ENCODE measurements around the gene FOXA1. TPM values are rescaled to one million over a fixed set of nuclear protein-coding genes. Genes with fewer than 3 reads are reported as not detected.

The FOXA1 gene
- not detected in 2 replicates for total RNA-seq

GRCh38 chr14:37594971-37595808, at the start of gene FOXA1, which contains the start of gene TTC6:
FOXA1 (minus strand) TSS chr14:37595249; CDS start chr14:37594972, 277 bp downstream.
TTC6 (plus strand) TSS chr14:37595629; CDS start chr14:37622065, 26,436 bp downstream.
- intact Hi-C loops (cut with micrococcal nuclease): loop anchor here (5.0 kb wide), 6 partner anchors 277 to 1083 kb away; partner anchors contain the start of gene NKX2-1

DNA sequence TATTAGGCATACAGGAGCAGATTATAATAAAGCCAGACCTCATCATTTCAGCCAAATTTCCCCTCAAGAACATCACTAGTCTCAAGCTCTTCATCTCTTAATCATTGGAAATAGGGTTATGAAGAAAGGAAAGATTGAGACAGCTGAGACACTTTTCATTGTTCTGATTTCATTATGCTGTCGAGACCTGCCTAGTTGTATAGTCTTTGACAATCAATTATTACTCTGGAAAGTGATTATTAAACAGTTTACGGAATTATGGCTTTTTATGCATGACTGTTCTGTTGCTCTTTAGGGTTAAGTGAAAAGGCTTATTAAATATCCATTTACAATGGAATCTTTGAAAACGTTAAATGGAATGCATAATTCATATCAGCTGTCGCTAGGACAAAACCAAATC, 48.7 kb upstream of the FOXA1 start:
- intact Hi-C loops (cut with micrococcal nuclease): no loop called here

GRCh38 chr14:37642125-37642524, 47.1 kb upstream of the FOXA1 start:
- intact Hi-C loops (cut with micrococcal nuclease): no loop called here

DNA sequence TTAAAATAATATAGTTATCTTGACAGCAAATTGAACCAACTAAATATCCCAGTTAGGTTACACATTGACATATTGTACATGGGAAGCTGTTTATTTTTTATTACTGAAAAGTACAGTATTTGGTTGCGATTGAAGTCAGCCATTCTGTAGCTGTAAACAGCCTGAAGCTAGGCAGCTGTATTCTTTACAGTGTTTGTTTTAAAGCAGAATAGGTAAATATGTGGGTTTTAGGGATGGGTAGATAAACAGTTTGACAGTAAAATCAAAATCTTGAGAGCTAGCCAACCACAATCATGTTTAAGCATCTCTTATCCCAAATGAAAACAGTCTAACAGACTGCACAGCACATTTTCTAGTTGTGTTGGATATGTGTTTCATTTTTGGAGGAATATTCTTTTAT, 46.1 kb upstream of the FOXA1 start:
- intact Hi-C loops (cut with micrococcal nuclease): no loop called here

DNA sequence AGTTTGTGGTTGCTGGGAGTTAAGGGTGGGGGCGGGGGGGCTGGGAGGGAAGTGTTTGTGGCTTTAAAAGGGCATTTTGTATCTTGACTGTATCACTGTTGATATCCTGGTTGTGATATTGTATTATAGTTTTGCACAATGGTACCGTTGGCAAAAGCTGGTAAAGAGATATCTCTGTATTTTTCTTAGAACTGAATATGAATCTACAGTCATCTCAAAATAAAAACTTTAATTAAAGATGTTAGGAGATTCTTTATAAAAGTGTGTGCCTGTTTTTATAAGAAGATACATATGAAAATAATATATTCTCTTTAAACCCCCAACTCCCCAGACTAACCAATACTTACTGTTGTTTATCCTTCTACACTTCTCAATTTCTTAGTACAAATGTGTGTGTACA, 43.5 kb upstream of the FOXA1 start:
- intact Hi-C loops (cut with micrococcal nuclease): no loop called here

GRCh38 chr14:37637341-37637740, 42.3 kb upstream of the FOXA1 start:
- intact Hi-C loops (cut with micrococcal nuclease): no loop called here

- intact Hi-C loops (cut with micrococcal nuclease): no loop called here
These were observed 30.8 kb upstream of the FOXA1 start for GRCh38 chr14:37625597-37626595.

DNA sequence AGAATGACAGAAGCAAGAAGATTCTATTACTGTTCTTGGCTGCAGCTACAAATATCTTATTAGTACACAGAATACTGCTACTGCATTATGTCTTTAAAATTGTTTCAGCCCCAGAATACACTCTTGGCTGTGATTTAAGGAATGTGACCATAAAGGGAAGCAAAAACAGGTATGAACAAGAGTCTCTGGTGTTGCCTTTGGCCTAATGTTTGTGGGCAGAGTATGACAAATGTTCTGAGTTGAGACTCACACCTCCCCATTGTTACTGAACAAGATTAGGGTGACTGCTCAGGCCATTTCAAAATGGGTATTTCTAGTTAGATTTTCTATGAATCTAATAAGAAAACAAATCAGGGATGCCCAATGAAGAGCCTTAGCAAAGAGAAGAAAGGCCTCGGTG, 28.9 kb upstream of the FOXA1 start:
- intact Hi-C loops (cut with micrococcal nuclease): no loop called here

DNA sequence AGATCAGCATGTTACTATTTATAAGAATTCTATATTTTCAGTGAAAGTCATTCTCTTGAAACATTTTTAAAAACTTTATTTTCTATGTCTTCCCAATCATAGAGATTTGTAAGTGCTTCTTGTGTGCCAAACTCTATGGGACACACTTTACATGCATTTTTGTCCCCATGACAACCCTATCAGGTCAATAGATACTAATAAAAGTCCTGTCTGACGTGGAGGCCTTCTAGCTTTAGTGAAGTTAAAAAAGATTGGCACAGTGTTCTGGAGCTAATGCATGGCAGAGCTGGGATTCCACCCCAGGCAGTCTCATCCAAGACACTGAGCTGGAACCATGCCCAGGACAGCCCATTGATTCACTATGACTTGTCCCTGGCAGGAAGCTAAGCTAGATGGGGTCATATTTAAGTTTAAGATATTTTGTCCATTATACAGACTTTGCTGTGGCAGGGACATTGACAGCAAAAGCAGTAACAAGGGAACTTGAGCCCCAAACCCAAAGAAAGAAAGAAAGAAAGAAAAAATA, 28.4 kb upstream of the FOXA1 start:
- intact Hi-C loops (cut with micrococcal nuclease): no loop called here

- intact Hi-C loops (cut with micrococcal nuclease): no loop called here
These were observed 27.3 kb upstream of the FOXA1 start for GRCh38 chr14:37622231-37622923.

- intact Hi-C loops (cut with micrococcal nuclease): no loop called here
These were observed 25.8 kb upstream of the FOXA1 start for GRCh38 chr14:37620856-37621255.

DNA sequence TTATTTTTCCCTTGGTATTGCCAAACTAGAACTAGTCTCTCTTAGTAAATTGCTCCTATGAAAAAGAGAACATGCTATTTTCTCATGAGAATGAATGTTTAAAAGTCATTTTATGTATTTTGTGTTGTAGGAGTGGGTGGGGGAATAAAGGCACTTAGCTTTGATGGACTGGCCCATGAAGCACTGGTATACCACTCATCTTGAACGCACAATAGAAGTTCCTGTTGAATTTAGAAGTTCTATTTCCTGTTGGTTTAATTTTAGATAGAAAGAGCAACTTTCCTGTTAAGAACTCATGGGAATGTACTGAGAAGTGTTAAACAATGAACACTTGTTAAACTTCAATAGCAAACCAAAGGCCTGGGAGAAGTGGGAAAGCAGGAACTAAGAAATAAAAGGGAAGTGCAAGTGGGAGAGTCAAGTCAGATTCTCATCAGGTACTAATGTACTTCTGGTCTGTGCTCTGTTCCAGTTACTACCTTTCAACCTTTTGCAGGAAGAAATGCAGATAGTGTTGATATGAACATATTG, 23.5 kb upstream of the FOXA1 start:
- intact Hi-C loops (cut with micrococcal nuclease): no loop called here

DNA sequence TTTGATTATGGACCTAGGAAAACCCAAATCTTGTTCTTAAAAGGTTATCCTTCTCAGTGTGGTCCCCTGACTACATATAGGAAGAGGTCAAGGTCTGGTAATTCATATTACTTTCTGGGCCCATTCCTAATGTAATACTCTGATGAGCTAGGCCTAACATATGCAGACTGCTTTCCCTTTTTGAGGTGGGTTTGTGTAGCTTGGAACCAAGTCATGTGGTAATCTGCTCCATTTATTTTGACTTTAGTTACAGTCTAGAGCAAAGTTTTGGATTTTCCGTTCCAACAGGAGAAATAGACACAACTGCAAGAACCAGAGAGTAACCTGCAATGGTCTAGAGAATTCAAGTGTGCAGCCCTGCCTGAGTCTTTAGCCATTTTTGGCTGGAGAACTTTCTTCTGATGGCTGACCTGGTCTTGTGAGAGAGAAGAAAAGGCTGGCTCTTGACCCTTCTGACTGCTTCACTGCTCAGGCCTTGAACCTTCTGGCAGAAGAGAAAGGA, 22.9 kb upstream of the FOXA1 start:
- intact Hi-C loops (cut with micrococcal nuclease): no loop called here

GRCh38 chr14:37616853-37617252, 21.8 kb upstream of the FOXA1 start:
- intact Hi-C loops (cut with micrococcal nuclease): no loop called here

DNA sequence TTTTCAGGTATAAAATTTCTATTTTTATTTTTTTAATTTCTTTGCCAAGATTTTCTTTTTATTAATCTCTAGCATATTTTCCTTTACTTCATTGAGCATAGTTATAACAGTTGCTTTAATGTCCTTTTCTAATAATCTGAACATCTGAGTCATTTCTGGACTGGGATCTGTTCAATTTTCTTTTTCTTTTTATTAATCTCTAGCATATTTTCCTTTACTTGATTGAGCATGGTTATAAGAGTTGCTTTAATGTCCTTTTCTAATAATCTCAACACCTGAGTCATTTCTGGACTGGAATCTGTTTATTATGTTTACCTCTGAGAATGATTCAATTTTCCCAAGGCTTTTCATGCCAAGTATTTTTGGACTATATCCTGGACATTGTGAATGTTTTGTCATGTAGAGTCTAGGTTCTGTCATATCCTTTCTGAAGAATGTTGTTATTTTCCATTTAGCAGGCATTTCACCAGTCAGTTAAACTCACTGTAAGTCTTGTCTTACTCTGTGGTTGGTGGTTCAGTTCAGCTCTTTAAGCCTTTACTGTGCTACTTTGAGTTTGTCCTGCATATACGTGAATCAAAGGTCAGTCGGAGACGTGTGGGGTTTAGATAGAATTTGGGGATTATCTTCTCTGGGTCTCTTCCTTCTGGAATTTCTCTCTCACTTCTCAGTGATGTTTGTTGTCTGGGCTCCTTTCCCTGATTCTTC, 20.7 kb upstream of the FOXA1 start:
- intact Hi-C loops (cut with micrococcal nuclease): no loop called here

GRCh38 chr14:37610945-37611523, 16.0 kb upstream of the FOXA1 start:
- intact Hi-C loops (cut with micrococcal nuclease): no loop called here

GRCh38 chr14:37608649-37609048, 13.6 kb upstream of the FOXA1 start:
- intact Hi-C loops (cut with micrococcal nuclease): no loop called here

DNA sequence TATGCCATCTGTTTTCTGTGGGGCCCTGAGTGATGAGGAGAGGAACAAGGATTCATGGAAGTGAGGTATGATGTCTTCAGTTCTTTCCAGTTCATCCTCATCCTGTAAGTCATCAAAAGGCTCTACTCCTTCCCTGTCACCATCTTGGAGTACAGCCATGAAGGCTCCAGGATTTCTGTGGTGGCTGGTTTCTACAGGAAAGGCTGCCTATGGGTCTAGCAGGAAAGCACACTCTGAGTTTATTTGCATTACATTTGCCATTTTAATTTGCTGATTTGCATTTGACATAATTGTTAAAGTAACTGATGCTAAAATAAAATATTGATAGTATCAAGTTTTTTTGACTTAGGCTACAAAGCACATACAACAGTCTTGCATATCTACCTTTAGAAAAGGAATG, 11.6 kb upstream of the FOXA1 start:
- intact Hi-C loops (cut with micrococcal nuclease): no loop called here

- intact Hi-C loops (cut with micrococcal nuclease): no loop called here
These were observed 8.7 kb upstream of the FOXA1 start for GRCh38 chr14:37603688-37604251.
